ENCODE measurements around the gene TTC34. TPM values are rescaled to one million over a fixed set of nuclear protein-coding genes. Genes with fewer than 3 reads are reported as not detected.

The TTC34 gene
- total and polyA plus RNA-seq, 9 donors = 0.12 to 3.2 (median 2.2) TPM

- H3K9me3 ChIP-seq = no peaks in the 10 kb centered on the region
- intact Hi-C loops (cut with DNase I) = no loop called here
- no peaks in the 10 kb centered on the region for H3K36me3 ChIP-seq
- H3K27me3 ChIP-seq = no peaks in the 10 kb centered on the region
- H3K4me1 ChIP-seq (ENCODE audit: insufficient read depth) = no peaks in the 10 kb centered on the region
- WGBS, 3 donors = 61 to 67% (median 66%) methylated on average over 20 of the region's 20 CpGs
- DNase-seq = no peak
- no peak overlapping the region for H3K27ac ChIP-seq
- TF ChIP-seq EP300 (IDR thresholded peaks at IDR 0.05) (no peak), POLR2A (IDR thresholded peaks at IDR 0.05) (no peak)
- TF ChIP-seq, protein P1, sequence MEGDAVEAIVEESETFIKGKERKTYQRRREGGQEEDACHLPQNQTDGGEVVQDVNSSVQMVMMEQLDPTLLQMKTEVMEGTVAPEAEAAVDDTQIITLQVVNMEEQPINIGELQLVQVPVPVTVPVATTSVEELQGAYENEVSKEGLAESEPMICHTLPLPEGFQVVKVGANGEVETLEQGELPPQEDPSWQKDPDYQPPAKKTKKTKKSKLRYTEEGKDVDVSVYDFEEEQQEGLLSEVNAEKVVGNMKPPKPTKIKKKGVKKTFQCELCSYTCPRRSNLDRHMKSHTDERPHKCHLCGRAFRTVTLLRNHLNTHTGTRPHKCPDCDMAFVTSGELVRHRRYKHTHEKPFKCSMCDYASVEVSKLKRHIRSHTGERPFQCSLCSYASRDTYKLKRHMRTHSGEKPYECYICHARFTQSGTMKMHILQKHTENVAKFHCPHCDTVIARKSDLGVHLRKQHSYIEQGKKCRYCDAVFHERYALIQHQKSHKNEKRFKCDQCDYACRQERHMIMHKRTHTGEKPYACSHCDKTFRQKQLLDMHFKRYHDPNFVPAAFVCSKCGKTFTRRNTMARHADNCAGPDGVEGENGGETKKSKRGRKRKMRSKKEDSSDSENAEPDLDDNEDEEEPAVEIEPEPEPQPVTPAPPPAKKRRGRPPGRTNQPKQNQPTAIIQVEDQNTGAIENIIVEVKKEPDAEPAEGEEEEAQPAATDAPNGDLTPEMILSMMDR (IDR thresholded peaks at IDR 0.05) = no peak
- H3K4me3 ChIP-seq = no peak overlapping the region
These were observed 32.1 kb upstream of the TTC34 start for GRCh38 chr1:2833454-2834145.

DNA sequence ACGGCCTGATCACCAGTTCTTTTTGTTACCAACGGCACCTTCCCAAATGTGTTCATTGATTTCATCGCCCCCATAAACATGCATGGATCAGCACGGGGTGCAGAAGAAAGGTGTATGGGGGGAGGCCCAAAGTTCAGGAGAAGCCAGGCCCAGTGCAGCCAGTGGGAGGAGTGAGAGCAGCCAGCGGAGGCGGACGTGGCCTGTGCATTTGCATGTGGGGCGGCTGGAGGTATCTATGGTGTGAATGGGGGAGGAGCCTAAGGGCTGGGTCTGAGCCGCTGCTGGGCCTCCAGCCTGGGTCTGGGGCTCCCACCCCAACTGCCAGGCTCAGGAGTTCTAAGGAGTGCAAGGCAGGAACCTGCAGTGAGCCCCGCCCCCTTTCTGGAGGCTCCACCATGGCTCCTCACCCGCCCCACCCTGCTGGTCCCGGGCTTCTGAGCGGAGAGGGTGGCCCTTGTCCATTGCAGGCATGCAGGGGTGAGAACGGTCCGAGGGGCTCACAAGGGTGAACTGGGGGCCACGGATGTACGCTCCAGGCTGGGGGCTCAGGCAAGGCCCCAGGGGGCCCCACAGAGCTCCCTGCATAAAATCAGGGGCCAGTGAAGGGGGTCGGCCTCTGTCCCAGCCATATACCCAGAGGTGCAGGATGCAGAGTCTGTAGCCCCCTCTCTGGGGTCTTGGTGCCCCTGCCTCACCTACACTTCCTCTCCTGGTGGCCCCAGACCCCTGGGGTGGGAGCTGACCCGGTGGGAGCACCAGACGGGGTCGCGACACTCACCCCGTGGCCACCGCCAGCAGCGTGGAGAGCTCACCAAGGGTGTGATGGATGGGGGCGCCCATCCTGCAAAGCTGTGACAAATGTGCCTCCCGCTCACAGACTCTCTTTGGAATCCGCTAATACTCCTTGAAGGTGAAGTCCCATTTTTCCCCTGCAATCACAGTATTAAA, 31.3 kb upstream of the TTC34 start:
- DNase-seq = no peak
- no peaks in the 10 kb centered on the region for H3K4me1 ChIP-seq (ENCODE audit: insufficient read depth)
- no peaks in the 10 kb centered on the region for H3K9me3 ChIP-seq
- H3K27ac ChIP-seq = no peak overlapping the region
- 66 to 72% (median 68%) methylated on average over 28 of the region's 28 CpGs for WGBS, 3 donors
- TF ChIP-seq, protein P1 (IDR thresholded peaks at IDR 0.05) = no peak
- TF ChIP-seq POLR2A (IDR thresholded peaks at IDR 0.05) = no peak
- TF ChIP-seq EP300 (IDR thresholded peaks at IDR 0.05) = no peak
- H3K27me3 ChIP-seq = no peaks in the 10 kb centered on the region
- intact Hi-C loops (cut with DNase I) = no loop called here
- no peaks in the 10 kb centered on the region for H3K36me3 ChIP-seq
- no peak overlapping the region for H3K4me3 ChIP-seq

GRCh38 chr1:2831596-2832212, 30.2 kb upstream of the TTC34 start:
- Histone ChIP-seq H3K9me3 (no peaks in the 10 kb centered on the region), H3K4me3 (no peak overlapping the region), H3K36me3 (no peaks in the 10 kb centered on the region), H3K27ac (no peak overlapping the region), H3K4me1 (ENCODE audit: insufficient read depth) (no peaks in the 10 kb centered on the region), H3K27me3 (no peaks in the 10 kb centered on the region)
- intact Hi-C loops (cut with DNase I) = no loop called here
- no peak for DNase-seq
- TF ChIP-seq, protein P1 (IDR thresholded peaks at IDR 0.05) = no peak
- TF ChIP-seq EP300 (IDR thresholded peaks at IDR 0.05) (no peak), POLR2A (IDR thresholded peaks at IDR 0.05) (no peak)
- 76 to 89% (median 81%) methylated on average over 12 of the region's 12 CpGs for WGBS, 3 donors

GRCh38 chr1:2830761-2831425, 29.4 kb upstream of the TTC34 start:
- Histone ChIP-seq H3K4me1 (ENCODE audit: insufficient read depth) (no peaks in the 10 kb centered on the region), H3K9me3 (no peaks in the 10 kb centered on the region), H3K27me3 (no peaks in the 10 kb centered on the region), H3K36me3 (no peaks in the 10 kb centered on the region), H3K4me3 (no peak overlapping the region), H3K27ac (no peak overlapping the region)
- intact Hi-C loops (cut with DNase I) = no loop called here
- TF ChIP-seq POLR2A (IDR thresholded peaks at IDR 0.05) (no peak), EP300 (IDR thresholded peaks at IDR 0.05) (no peak)
- TF ChIP-seq, protein P1 (IDR thresholded peaks at IDR 0.05) = no peak
- 82 to 91% (median 90%) methylated on average over 20 of the region's 20 CpGs for WGBS, 3 donors
- no peak for DNase-seq

All from ovary (tissue), 9 donors.